HG03457 (cell line): Measurements from ENCODE around the gene CEP19.

Experiments
- ATAC-seq: cut with Tn5 transposase; IDR thresholded peaks from one replicate; pipeline ENCODE4 v1.9.1; 2021; ENCODE audit warnings: moderate number of reproducible peaks; ENCODE audit not compliant: unreplicated experiment

Gene CEP19

DNA sequence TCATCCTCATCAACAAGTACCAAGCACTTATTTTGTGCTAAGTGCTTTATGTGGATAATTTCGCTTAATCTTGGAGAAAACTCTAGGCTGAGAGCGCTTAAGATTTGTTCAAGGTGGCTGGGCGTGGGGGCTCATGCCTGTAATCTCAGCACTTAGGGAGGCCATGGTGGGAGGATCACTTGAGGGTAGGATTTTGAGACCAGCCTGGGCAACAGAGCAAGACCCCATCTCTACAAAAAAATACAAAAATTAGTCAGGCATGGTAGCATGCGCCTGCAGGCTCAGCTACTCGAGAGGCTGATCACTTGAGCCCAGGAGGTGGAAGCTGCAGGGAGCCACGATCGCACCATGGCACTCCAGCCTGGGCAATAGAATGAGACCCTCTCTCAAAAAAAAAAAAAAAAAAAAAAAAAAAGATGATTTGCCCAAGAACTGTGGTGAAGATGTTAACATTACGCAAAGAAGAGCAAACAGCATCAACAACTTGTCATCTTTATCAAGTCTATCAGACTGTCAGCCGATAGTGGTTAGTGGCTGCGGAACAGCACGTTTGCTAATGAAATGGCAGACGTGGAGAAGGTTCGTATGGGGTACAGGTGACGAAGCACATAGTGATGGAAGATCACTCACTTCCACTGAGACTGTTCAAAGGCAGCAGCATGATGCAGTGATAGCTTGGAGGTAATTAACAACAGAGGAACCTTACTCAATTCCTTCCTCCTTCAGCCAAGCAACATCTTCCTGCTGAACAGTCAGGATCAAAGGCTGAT, 44.8 kb downstream of the CEP19 start:
- no peak for ATAC-seq

DNA sequence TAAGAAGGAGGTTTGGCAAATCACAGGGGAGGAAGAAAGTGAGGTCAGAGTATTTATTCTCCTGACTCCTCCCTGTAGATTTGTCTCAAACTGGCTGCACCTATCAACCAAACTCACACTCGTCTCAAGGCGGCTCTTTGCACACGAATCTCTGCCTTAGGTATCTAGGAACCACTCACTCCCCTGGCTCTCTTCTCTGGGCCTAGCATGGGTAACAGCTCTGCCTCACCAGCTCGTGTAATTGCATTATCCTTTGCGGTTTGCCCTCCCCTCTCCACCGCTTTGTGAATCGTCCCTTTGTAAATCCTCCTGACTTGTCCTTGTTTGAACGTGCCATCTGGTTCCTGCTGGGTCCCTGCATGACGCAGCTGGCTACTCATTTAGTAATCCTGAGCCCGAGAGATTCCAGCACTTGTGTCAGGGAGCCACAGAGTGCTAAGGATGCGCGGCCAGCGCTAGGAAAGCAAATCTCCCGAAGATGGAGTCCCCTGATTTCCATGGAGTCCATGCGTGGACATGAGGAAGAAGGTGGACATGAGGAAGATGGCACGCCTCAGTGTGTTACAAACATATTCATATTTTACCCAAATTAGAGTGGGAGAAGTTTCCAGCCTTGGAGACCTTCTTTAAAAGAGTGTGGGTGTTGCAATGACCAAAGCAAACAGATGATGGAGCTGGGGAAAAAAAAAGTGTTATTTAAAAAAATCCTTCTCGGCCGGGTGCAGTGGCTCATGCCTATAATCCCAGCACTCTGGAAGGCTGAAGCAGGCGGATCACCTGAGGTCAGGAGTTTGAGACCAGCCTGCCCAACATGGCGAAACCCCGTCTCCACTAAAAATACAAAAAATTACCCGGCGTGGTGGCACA, 45.8 kb downstream of the CEP19 start:
- ATAC-seq = no peak

DNA sequence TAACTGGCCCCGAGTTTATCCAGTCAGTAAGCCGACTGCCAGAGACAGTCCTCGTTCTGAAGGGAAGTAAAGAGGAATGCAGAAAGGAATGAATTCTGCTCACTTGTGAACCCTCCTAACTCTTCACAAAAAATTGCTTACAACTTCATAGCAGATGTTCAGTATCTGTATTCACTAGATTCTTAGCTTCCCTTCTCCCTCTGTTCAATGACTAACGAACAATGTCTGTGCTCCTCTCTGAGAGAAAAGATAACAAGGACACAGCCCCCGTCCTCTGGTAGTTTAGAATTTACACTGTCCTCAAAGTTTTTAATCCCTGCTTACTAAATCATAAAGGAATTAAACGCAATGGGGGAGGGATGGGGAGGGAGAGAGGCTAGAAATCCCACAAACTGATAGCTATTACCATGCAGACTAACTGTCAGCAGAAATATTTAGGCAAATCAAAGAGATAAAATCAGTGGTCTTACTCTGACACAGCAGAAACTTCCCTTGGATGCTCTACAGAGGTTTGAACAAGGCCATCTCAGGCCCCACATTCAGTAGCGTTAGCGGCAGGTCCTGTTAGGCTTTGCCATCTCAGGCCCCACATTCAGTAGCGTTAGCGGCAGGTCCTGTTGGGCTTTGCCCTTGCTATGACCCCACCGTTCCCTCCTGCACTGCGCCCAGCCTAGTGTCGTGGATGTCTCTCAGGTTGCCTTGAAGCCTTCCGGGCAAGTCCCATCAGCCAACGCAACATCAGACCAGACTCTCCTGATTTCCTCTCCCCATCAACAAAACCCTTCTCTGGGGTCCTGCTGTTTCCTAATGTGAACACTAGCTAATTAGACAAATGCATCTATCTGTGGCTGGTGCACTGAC, 49.1 kb downstream of the CEP19 start:
- no peak for ATAC-seq

- no peak for ATAC-seq
Measured at GRCh38 chr3:196662033-196662432, 50.0 kb downstream of the CEP19 start.

DNA sequence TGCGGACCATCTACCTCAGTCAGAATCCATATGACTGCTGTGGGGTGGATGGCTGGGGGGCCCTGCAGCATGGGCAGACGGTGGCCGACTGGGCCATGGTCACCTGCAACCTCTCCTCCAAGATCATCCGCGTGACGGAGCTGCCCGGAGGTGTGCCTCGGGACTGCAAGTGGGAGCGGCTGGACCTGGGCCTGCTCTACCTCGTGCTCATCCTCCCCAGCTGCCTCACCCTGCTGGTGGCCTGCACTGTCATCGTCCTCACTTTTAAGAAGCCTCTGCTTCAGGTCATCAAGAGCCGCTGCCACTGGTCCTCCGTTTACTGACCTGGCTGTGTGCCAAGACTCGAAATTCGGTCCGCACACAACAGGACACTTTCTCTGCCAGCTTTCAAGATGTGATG, 50.6 kb downstream of the CEP19 start:
- no peak for ATAC-seq

- no peak for ATAC-seq
Measured at GRCh38 chr3:196660381-196661166, 51.5 kb downstream of the CEP19 start.

DNA sequence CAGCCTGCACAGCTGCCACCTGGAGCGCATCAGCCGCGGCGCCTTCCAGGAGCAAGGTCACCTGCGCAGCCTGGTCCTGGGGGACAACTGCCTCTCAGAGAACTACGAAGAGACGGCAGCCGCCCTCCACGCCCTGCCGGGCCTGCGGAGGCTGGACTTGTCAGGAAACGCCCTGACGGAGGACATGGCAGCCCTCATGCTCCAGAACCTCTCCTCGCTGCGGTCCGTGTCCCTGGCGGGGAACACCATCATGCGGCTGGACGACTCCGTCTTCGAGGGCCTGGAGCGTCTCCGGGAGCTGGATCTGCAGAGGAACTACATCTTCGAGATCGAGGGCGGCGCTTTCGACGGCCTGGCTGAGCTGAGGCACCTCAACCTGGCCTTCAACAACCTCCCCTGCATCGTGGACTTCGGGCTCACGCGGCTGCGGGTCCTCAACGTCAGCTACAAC, 52.1 kb downstream of the CEP19 start:
- ATAC-seq = no peak
